Fibroblast of pulmonary artery (primary cell): ENCODE data around the gene STRIP1.

Source experiments
- DNase-seq: peaks from one replicate; pipeline ENCODE4 v3.0.0-alpha.2; 2010; ENCODE audit warnings: low read depth
- H3K4me3 ChIP-seq: replicated peaks from 2 replicates; pipeline ENCODE4 v1.5.1; 2011; ENCODE audit warnings: low read depth, mild to moderate bottlenecking, control low read depth, low read length, moderate library complexity
- TF ChIP-seq, protein P1 (sequence below): IDR thresholded peaks from 2 replicates; pipeline ENCODE4 v1.5.1; 2011; ENCODE audit warnings: mild to moderate bottlenecking, control low read depth, low read length, inconsistent platforms; ENCODE audit errors: missing control alignments

STRIP1 gene

DNA sequence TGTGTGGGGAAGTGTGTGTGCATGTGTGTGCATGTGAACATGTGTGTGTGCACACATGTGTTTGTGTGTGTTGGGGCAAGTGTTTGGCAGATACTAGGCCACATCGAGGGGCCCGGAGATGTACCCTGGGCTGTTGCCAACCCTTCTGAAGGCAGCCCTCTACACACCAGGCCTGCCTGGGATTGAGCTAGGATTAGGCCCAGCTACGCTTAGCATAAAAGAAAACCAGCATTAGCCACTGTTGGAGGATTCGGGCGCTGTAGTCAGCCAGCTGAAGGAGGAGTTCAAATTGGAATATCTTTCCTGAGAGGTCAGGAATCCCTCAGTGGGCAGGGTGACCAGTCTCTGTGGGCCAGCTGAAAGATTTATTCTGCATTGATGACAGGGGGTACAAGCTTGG is 46.6 kb downstream of the STRIP1 start:
- TF ChIP-seq, protein P1, sequence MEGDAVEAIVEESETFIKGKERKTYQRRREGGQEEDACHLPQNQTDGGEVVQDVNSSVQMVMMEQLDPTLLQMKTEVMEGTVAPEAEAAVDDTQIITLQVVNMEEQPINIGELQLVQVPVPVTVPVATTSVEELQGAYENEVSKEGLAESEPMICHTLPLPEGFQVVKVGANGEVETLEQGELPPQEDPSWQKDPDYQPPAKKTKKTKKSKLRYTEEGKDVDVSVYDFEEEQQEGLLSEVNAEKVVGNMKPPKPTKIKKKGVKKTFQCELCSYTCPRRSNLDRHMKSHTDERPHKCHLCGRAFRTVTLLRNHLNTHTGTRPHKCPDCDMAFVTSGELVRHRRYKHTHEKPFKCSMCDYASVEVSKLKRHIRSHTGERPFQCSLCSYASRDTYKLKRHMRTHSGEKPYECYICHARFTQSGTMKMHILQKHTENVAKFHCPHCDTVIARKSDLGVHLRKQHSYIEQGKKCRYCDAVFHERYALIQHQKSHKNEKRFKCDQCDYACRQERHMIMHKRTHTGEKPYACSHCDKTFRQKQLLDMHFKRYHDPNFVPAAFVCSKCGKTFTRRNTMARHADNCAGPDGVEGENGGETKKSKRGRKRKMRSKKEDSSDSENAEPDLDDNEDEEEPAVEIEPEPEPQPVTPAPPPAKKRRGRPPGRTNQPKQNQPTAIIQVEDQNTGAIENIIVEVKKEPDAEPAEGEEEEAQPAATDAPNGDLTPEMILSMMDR: no peak
- no peak overlapping the region for H3K4me3 ChIP-seq
- DNase-seq: no peak

DNA sequence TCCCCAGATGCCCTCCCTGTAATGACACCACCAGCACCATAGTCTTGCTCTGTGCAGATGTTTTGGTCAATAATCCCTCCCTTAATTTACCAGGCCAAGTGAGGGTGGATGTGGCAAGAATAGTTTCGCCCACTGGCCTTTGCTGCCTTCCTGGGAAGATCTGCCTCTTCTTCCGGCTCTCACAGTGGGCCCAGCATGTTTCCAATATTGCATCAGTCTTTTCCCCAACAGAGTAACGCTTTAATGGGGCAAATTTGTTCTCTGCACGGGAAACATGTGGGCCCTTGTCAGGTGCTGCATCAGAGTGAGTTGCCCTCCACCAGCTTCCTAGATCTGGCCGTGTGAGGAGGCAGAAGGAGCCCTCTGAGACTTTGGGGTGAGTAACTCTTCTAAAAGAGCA is 48.1 kb downstream of the STRIP1 start:
- DNase-seq: no peak
- H3K4me3 ChIP-seq: no peak overlapping the region
- TF ChIP-seq, protein P1: no peak

DNA sequence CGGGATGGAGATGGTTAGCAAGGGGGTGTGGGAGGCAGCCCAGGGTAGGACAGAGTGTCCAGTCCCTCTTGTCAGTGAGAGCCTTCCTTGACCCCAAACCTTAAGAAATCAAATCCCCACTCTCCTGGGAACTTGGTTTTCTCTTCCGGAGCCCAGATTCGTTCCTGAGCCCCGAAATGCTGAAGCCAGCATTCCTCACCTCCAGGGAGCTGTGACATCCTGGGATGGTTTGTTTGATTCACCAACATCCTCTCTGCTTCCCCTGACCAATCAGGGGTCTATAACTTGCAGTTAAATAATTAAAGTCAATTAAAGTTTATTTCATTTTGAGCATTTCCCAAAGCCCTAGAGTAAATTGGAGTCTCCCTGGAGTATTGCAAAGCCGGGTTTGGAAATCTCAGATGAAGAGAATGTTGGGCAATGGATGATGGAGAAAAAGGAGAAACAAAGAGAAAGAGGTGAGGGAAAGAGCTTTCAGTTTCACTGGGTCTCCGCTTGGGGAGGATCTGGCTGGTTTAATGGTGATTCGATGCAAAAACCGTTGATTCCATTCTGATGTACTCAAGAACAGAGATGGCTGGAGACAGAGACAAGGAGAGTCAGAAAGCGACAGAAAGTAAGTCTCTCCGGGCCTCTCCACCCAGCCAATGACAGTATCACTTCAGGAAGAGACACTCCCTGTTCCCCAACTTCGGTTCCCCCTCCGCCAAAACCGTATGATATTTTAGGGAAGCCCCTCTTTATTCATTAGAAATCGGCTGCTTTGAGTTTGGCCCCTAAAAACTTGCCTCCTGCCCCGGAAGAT is 48.8 kb downstream of the STRIP1 start:
- DNase-seq: no peak
- TF ChIP-seq, protein P1: no peak
- H3K4me3 ChIP-seq: no peak overlapping the region

DNA sequence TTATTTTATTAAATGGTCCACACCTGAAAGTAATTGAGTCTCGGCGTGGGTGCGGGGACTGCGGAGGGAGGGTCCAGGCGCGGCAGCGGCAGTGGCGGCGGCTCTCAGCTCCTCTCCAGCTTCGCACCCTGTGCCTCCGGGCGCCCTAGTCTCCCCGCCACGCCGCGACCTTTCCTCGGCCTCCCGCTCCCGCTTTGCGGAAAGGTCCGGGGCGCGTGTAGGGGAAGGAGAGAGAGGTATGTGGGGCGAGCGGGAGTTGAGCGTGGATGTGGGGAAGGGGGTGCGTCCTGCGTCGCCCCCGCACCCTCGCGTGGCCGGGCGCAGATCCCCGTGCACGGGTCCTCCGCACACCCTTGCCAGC is 49.4 kb downstream of the STRIP1 start:
- TF ChIP-seq, protein P1: no peak
- DNase-seq: no peak
- H3K4me3 ChIP-seq: no peak overlapping the region

DNA sequence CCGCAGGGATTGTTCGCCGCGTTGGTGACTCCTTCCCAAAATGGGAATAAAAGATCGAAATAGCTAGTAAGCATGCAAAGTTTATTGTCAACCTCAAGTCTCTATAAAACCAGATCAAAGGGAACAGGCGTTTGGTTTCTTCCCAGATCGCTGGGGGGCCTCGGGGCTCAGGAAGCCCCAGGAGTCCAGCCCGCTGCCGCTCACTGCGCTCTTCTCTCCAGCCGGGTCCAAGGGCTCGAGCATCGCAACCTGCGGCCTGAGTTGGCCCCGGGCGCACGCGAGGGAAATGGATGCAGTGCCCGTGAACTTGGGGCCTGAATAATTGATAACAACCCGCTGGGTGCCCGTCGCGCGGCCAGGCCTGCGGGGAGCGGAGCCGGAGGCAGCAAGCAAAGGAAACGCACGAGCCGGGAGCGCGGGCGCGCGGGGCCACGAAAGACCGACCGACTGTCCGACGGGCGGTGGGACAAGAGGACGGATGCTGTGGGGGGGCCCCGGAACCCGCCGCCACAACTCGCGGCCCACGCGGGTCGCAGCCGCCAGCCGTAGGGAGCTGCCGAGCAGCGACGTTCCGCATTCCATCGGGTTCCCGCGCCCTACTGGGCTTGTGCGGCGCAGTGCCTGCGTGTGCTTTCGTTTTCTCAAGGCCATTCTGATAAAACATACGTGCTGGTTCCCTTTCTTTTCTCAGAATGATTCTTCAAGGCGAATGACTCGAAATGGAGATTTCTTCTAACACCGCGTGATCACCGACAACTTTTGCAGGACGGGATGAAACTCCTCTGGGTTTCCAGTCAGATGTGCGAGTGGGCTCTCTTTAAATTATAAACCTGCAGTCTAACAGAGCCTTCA is 50.0 kb downstream of the STRIP1 start:
- peak overlapping the region; percentile 49 for H3K4me3 ChIP-seq
- TF ChIP-seq, protein P1: no peak
- DNase-seq: peak; percentile 36

DNA sequence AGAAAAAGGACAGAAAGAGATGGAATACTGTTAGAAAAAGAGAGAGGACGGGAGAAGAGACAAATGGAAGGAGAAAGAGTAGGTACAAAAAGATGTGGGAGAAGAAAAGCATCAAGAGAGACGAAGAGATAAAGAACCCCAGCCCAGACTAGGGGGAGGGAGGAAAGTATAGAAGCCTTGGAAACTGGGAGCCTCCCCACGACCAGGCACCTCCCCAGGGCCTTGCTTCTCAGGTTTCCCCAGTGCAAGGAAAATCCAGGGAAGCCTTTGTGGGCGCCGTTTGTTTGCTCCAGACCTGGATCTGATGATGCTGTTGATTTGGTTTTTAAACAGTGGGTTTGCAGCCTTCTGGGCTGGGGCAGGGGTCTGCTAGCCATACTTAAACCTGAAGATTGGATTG is 51.2 kb downstream of the STRIP1 start:
- H3K4me3 ChIP-seq: no peak overlapping the region
- TF ChIP-seq, protein P1: no peak
- no peak for DNase-seq
